ENCODE data around the gene DOHH.

The DOHH gene, protein sequence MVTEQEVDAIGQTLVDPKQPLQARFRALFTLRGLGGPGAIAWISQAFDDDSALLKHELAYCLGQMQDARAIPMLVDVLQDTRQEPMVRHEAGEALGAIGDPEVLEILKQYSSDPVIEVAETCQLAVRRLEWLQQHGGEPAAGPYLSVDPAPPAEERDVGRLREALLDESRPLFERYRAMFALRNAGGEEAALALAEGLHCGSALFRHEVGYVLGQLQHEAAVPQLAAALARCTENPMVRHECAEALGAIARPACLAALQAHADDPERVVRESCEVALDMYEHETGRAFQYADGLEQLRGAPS

DNA sequence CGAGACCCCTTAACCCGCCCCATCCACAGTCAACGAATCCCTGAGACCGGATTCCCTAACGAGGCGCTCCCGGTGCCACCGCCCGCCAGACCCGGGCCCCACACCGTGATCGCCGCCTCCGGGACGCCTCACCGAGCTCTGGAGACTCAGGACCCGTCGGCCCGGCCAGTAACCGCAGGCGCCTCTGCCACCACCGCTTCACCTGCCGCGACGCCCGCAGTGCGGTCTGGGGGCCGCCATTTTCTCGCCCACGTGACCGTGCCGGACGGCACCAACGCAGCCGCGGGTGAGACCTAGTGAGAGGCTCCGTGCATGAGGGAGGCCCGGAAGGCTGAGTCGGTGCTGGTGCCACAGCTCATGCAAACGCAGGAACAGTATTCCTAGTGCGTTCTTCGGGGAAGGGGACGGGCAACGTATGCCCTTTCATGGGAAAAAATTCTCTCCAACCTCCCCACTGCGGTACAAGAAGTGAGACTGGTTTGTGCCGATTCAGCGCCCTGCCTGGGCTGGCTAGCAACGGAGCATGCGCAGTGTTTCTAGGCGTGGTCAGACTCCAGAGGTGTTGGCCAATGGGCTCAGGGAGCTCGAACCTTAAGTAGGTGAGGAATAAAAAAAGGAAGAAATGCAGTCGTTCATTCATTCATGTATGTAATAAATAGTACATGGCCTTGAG lies at the start of gene DOHH:
Gene DOHH, minus strand, starts transcription at position 246 of the 673 bp plus-strand sequence. CDS start 3,860 bp downstream, outside the sequence.
- DNase-seq (ENCODE audit: low read depth, low spot score): peak; percentile 97

GRCh38 chr19:3549816-3550215 lies 49.3 kb upstream of the DOHH start:
- DNase-seq (ENCODE audit: low read depth, low spot score): no peak

- no peak for DNase-seq (ENCODE audit: low read depth, low spot score)
Measured at GRCh38 chr19:3548606-3549005, 48.1 kb upstream of the DOHH start.

- no peak for DNase-seq (ENCODE audit: low read depth, low spot score)
Measured at GRCh38 chr19:3547767-3548282, 47.4 kb upstream of the DOHH start.

DNA sequence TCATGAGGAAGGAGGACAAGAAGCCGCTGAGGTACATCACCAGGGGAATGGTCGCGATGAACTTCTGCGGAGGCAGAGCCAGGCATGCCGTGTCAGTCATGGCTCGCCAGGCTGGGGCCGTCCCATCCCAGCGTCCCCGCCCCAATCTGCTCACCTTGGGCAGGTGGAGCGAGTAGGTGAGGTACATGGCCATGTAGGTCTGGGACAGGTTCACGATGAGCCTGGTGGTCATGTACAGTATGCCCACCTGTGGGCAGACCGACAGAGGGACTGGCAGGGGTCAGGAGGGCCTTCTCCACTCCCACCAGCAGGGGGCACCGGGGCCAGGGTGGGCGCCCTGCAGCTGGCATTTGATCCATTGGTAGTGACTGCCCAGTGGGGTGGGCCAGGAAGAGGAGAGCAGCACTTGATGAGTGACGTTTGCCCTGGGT lies 46.8 kb upstream of the DOHH start:
- DNase-seq (ENCODE audit: low read depth, low spot score): no peak

GRCh38 chr19:3546119-3546518 lies 45.6 kb upstream of the DOHH start:
- no peak for DNase-seq (ENCODE audit: low read depth, low spot score)

DNA sequence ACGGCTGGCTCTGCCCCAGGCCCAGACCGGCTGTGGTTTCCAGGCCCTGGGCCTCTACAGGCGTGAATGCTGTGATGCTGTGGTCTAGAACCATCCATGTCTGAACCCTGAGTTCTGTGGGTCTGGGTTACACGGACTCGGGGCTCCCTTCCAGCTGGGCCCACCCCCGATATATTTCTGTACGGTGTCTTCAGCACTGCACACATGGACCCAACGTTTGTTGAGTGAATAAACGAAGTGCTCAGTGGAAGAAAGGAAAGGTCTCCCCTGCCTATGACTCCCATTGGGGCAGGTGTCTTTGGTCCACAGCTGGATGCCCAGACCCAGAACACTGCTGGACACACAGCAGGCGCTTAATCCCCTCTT lies 45.2 kb upstream of the DOHH start:
- DNase-seq (ENCODE audit: low read depth, low spot score): no peak

DNA sequence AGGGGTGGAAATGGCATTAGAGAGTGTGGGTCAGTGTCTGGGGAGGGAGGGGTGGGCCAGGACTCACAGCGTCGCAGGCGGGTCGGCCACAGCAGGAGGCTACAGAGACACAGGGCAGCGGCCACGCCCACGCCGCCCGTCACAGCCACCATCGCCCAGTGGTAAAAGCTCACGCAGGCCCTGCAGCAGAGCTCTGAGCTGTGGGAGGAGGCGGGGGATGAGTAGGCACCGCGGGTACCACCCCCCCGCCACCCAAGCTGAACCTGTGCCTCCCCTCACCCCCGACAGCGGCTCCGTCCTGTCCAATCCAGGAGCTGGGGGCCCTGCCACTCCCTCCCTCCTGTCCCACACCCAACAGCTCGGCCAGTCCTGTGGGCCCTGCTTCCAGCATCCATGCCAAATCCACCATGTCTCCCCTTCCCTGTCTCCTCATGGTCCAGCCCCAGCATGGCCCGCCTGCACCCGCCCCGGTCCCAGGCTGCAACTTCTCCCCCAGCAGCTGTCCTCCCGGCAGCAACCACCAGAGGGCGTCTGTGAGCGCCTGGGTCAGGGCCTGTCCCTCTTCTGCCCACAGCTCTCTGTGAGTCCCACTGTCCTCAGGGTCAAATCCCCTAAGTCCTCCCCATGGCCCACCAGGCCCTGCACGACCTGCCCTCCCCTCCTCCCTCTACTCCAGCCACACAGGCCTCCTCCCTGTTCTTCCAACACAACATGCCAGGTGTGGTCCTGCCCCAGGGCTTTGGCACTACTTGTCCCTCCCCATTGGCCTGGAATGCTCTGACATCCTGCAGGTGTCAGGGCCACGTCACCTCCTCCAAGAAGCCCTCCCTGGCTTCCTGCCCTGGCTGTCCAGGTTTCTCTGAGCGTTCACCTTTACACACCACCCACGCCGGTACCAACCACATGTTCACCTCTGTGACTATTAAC lies 44.5 kb upstream of the DOHH start:
- peak; percentile 89 for DNase-seq (ENCODE audit: low read depth, low spot score)

GRCh38 chr19:3544058-3544376 lies 43.5 kb upstream of the DOHH start:
- DNase-seq (ENCODE audit: low read depth, low spot score): no peak

GRCh38 chr19:3543150-3544057 lies 42.9 kb upstream of the DOHH start:
- DNase-seq (ENCODE audit: low read depth, low spot score): no peak

DNA sequence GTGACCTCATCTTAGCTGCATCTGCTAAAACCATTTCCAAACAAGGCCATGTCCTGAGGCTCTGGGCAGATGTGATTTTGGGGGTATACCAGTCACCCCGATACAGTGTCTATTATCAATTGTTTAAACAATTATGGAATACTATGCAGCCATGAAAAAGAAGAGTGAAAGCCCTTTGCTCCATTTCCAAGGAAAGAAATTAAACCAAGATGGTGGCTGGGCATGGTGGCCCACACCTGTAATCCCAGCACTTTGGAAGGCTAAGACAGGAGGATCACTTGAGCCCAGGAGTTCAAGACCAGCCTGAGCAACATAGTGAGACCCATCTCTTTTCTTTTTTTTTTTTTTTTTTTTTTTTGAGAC lies 39.3 kb upstream of the DOHH start:
- no peak for DNase-seq (ENCODE audit: low read depth, low spot score)

GRCh38 chr19:3538965-3539755 lies 38.7 kb upstream of the DOHH start, which contains the start of gene TEKTIP1:
Gene TEKTIP1 (plus strand): TSS chr19:3539174. CDS start chr19:3539178, 4 bp downstream.
- peak; percentile 59 for DNase-seq (ENCODE audit: low read depth, low spot score)

DNA sequence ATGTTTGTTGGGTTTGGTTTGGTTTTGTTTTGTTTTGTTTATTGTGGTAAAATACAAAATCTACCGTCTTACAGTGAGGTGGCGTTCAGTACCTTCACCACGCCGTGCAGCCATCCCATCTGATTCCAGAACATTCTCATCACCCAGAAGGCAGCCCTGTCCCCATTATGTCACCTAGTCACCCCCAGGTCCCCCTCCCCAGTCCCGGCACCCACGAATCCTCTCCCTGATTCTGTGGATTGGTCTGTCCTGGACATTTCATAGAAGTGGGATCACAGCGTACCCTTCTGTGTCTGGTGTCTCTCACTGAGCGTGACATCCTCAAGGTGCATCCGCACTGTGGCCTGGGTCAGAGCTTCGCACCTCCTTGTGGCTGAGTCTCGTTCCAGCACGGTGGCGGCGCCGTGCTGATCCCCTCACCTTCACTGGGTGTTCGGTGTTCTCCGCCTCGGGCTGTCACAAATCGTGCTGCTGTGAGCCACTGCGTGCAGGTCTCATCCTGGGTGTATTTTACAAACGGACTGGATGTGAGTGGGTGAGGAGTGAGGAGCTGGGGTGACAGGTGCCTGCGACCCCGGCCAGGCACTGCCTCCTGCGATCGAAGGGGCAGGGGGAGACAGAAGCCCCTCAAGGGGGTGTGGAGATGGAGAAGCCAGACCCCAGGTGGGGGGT lies 37.9 kb upstream of the DOHH start:
- peak; percentile 50 for DNase-seq (ENCODE audit: low read depth, low spot score)

DNA sequence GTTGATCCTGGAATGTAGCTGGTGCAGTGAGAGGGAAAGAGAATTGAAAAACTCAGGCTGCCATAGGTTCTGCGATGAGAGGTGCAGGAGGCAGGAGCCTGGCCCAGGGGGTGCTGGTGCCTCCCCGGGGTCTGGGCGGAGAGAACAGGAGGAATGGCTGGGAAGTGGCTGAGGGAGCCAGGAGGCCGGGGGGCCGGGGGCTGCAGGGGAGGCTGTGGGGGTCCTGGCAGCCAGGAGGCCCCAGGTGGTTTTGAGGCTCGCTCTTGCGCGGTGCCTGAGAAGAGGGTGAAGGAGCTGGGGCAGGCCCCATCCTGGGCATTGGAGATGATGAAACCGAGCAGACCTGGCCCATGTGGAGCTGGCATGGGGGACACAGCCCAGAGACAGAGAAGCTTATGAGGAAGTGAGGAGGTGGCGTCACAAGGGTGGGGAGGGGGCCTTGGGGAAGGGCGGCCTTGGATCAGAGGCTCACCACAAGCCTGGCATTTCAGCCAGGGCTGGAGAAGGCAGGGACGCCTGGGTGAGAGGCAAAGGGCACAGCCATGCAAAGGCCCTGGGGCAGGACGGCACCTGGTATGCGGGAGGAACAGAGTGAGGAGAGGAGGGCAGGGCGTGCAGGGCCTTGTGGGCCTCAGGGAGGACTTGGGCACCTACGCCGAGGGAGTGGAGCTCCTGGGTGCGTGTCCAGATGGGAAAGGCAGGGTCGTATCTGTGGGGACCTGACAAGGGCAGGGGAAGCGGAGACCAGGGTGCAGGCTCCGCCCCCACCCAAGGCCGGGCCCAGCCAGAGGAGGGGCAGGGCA lies 37.2 kb upstream of the DOHH start:
- no peak for DNase-seq (ENCODE audit: low read depth, low spot score)

GRCh38 chr19:3537101-3537437 lies 36.6 kb upstream of the DOHH start:
- no peak for DNase-seq (ENCODE audit: low read depth, low spot score)

GRCh38 chr19:3536429-3537100 lies 36.1 kb upstream of the DOHH start:
- no peak for DNase-seq (ENCODE audit: low read depth, low spot score)

- DNase-seq (ENCODE audit: low read depth, low spot score): no peak
Measured at GRCh38 chr19:3535981-3536380, 35.5 kb upstream of the DOHH start.

DNA sequence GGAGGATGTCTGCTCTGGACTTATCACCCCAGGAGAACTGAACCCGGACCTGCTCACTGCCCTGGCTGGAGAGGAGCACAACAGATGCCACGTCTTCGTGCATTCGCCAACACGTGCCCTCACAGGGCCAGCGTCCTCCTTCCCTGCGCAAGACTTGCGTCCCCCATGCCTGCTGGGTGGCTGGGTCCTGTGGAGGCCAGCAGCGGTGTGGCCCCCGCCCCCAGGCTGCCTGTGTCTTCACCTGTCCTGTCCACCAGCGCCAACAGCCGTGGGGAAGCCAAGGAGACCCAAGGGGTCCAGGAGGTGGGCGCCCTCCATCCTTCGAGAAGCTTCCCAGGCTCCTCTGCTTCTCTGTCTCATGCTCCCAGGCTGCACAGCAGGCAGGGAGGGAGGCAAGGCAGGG lies 35.1 kb upstream of the DOHH start:
- DNase-seq (ENCODE audit: low read depth, low spot score): no peak

- DNase-seq (ENCODE audit: low read depth, low spot score): no peak
Measured at GRCh38 chr19:3535235-3535535, 34.7 kb upstream of the DOHH start.

Data from ELF-1 (cell line).